GM08714 (cell line): ENCODE results near the gene PACRG.

Source experiments
- H3K4me3 ChIP-seq: fragments of 200-500 bp; sonication (Bioruptor generic); 2 replicates; pipeline ENCODE4 v1.5.1; 2014; ENCODE audit warnings: mild to moderate bottlenecking, low read length, inconsistent platforms
- ZNF274 ChIP-seq: IDR thresholded peaks from 2 replicates; pipeline ENCODE4 v1.6.1; 2012; ENCODE audit warnings: mild to moderate bottlenecking, low read depth, low read length

Gene PACRG

GRCh38 chr6:162943369-162943768 is 215.6 kb downstream of the PACRG start:
- TF ChIP-seq ZNF274, result no peak

GRCh38 chr6:162951164-162951743 is 223.5 kb downstream of the PACRG start:
- H3K4me3 ChIP-seq, result no peak overlapping the region

More at GRCh38 chr6:162943369-162943768, 215.6 kb downstream of the PACRG start:
- H3K4me3 ChIP-seq, result no peak overlapping the region

GRCh38 chr6:162952423-162952822 is 224.6 kb downstream of the PACRG start:
- no peak for TF ChIP-seq ZNF274
- H3K4me3 ChIP-seq, result no peak overlapping the region

More at GRCh38 chr6:162951164-162951743, 223.5 kb downstream of the PACRG start:
- no peak for TF ChIP-seq ZNF274

GRCh38 chr6:162957062-162957461 is 229.3 kb downstream of the PACRG start:
- TF ChIP-seq ZNF274, result no peak

GRCh38 chr6:162960679-162961457 is 233.1 kb downstream of the PACRG start:
- no peak overlapping the region for H3K4me3 ChIP-seq
- no peak for TF ChIP-seq ZNF274

More at GRCh38 chr6:162957062-162957461, 229.3 kb downstream of the PACRG start:
- no peak overlapping the region for H3K4me3 ChIP-seq

- H3K4me3 ChIP-seq, result no peak overlapping the region
- TF ChIP-seq ZNF274, result no peak
Observed at GRCh38 chr6:162962093-162962492, 234.3 kb downstream of the PACRG start.

GRCh38 chr6:162963861-162964260 is 236.1 kb downstream of the PACRG start:
- TF ChIP-seq ZNF274, result no peak
- H3K4me3 ChIP-seq, result no peak overlapping the region

- TF ChIP-seq ZNF274, result no peak
- H3K4me3 ChIP-seq, result no peak overlapping the region
Observed at GRCh38 chr6:162964488-162965140, 236.8 kb downstream of the PACRG start.

GRCh38 chr6:162965366-162965765 is 237.6 kb downstream of the PACRG start:
- no peak for TF ChIP-seq ZNF274
- no peak overlapping the region for H3K4me3 ChIP-seq

GRCh38 chr6:162970246-162970645 is 242.5 kb downstream of the PACRG start:
- no peak for TF ChIP-seq ZNF274
- no peak overlapping the region for H3K4me3 ChIP-seq

- no peak for TF ChIP-seq ZNF274
- H3K4me3 ChIP-seq, result no peak overlapping the region
Observed at GRCh38 chr6:162971356-162971755, 243.6 kb downstream of the PACRG start.

GRCh38 chr6:162973151-162973872 is 245.5 kb downstream of the PACRG start:
- H3K4me3 ChIP-seq, result no peak overlapping the region
- no peak for TF ChIP-seq ZNF274

GRCh38 chr6:162973980-162974379 is 246.2 kb downstream of the PACRG start:
- no peak overlapping the region for H3K4me3 ChIP-seq
- TF ChIP-seq ZNF274, result no peak

- H3K4me3 ChIP-seq, result no peak overlapping the region
- TF ChIP-seq ZNF274, result no peak
Observed at GRCh38 chr6:162974685-162975084, 246.9 kb downstream of the PACRG start.
